ENCODE measurements around the gene SHANK3.

DNA sequence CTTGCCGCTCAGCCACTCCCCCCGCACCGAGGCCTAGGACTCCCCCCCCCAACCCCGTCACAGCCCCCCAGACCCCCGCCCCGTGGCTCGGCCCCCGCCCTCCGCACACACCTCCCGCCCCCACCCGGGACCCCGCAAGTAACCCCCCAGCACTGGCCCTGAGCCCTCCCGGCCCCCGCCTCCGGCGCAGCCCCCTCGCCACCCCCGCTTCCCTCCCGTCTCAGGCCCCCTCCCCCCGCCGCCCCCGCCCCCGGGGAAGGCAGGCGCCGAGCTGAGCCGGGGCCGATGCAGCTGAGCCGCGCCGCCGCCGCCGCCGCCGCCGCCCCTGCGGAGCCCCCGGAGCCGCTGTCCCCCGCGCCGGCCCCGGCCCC lies 1.5 kb downstream of the SHANK3 start:
- TF ChIP-seq CTCF (conservative IDR thresholded peaks at IDR 0.05) (no peak), ZFX (IDR thresholded peaks at IDR 0.05) (no peak)
